ENCODE results near the gene LRIG3. TPM values are rescaled to one million over a fixed set of nuclear protein-coding genes. Genes with fewer than 3 reads are reported as not detected.
"Not testable (repeated sequence)": the region's sequence is repeated elsewhere in the genome, so short reads cannot be mapped to it uniquely, and the experiment has no call there.

The LRIG3 gene, protein sequence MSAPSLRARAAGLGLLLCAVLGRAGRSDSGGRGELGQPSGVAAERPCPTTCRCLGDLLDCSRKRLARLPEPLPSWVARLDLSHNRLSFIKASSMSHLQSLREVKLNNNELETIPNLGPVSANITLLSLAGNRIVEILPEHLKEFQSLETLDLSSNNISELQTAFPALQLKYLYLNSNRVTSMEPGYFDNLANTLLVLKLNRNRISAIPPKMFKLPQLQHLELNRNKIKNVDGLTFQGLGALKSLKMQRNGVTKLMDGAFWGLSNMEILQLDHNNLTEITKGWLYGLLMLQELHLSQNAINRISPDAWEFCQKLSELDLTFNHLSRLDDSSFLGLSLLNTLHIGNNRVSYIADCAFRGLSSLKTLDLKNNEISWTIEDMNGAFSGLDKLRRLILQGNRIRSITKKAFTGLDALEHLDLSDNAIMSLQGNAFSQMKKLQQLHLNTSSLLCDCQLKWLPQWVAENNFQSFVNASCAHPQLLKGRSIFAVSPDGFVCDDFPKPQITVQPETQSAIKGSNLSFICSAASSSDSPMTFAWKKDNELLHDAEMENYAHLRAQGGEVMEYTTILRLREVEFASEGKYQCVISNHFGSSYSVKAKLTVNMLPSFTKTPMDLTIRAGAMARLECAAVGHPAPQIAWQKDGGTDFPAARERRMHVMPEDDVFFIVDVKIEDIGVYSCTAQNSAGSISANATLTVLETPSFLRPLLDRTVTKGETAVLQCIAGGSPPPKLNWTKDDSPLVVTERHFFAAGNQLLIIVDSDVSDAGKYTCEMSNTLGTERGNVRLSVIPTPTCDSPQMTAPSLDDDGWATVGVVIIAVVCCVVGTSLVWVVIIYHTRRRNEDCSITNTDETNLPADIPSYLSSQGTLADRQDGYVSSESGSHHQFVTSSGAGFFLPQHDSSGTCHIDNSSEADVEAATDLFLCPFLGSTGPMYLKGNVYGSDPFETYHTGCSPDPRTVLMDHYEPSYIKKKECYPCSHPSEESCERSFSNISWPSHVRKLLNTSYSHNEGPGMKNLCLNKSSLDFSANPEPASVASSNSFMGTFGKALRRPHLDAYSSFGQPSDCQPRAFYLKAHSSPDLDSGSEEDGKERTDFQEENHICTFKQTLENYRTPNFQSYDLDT
- total RNA-seq: 3.8 TPM
- long read RNA-seq, full-length matches to known transcripts: 5 of 6 reads
- long read RNA-seq, partial matches to known transcripts: 1 of 6 reads
- long read RNA-seq, other reads (novel, unspliced or antisense): 0 of 6 reads

DNA sequence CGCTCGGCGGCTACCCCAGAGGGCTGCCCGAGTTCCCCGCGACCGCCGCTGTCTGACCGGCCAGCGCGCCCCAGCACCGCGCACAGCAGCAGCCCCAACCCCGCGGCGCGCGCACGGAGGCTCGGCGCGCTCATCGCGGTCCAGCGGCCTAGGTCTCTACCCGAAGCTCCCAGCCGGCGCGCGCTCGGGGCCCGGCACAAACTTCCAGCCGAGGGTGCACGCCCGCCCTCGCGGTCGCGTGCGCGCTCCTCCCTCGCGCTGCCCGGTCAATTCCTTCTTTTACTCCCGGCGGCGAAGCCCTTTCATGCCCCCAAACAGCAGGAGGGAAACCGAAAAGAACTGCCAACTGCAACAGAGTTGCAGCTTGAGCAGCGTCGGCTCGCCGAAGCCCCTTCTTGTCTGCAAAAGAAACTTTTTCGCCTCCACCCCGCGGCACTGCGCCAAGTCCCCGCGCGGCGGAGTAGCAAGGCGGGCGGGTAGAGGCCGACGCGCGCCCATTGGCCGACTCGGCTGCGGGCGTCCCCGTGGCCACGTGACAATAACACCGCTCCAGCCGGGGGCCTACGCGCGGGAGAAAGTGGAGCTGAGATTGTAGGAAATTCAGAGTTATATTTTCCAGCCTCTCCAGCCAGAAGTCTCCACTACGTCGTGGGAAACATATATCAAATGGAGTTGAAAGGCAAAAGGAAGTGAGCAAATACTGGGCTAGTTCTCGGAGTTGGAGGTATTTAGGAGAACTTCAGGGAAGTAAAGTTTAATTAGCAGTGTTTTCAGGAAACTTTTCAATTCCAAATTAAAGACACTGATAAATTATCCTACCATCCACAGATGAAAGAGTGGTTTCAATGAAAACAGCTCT is at the start of gene LRIG3:
Gene LRIG3, minus strand, starts transcription at position 403 of the 859 bp plus-strand sequence. Its CDS starts 269 bp downstream, at position 134.
- ATAC-seq: peak; percentile 95
- DNase-seq (ENCODE audit: missing footprints): peak; percentile 92
- intact Hi-C loops (cut with DNase I): no loop called here

DNA sequence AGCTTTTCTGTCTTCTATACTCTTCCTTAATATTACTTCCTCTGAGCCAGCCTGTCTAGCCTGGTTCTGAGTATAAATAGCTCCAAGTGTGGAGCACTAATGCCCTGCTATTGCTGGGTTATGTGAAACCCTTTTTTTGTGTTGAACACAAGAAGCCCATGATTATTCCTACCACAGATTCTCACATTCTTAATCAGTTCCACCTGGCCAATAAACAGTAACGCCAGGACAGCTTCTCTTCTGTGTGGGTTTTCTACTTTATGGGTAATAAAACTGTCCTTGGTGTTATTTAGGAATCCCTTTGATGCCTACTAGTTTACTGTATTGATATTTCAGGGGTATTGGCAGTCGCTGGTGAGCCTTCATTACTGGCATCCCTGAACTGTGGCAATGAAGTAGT is 48.9 kb upstream of the LRIG3 start:
- intact Hi-C loops (cut with DNase I): no loop called here
- DNase-seq (ENCODE audit: missing footprints) (no peak), ATAC-seq (no peak)

DNA sequence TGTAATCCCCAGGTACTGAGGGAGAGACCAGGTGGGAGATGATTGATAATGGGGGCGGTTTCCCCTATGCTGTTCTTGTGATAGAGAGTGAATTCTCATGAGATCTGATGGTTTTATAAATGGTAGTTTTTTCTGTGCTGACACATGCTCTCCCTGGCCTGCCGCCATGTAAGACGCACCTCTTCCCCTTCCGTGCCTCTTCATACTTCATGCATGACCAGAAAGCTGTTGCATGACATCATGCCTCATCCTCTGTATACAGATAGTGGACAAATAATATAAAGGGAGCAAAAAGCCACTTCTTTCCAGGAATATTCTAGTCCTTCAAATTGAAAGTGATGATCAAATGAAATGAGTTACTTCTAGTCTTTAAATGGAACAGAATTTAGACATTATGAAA is 47.3 kb upstream of the LRIG3 start:
- ATAC-seq (no peak), DNase-seq (ENCODE audit: missing footprints) (no peak)
- intact Hi-C loops (cut with DNase I): no loop called here

DNA sequence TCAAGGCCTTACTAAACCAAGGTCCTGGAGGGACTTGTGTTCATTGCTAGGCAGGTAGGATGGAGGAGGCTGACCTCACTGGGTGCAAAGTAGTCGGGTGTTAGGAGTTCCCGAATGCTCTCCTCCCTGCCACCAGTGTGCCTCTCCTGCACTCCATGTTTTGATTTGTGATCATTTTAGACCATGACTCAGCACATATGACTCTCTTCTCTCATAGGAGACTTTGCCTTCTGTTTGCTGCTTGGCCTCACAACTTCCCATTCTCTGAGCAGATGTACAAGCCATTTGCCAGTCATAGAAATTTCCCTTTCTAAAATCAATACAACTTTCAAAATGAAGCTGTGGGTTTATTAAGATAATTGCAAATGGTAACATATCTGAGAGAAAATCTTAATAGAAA is 46.6 kb upstream of the LRIG3 start:
- ATAC-seq (no peak), DNase-seq (ENCODE audit: missing footprints) (no peak)
- intact Hi-C loops (cut with DNase I): no loop called here

DNA sequence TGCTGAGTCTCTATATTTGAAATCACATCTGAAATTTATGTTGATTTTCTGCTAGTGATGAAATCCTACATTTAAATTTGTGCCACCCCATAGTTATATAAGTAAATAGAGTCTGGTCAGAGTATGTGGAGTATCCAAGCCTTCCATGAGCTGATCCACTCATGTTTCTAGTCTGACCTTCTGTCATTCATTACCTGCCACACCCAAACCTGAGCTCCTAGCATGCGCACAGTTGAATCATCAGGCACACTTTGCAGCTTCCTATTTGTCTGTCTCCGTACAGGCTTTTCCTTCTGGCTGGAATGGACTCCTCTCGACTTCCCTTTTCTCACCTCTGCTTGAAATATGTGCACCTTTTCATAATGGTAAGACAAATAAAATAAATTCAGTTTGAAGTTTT is 45.3 kb upstream of the LRIG3 start:
- ATAC-seq (no peak), DNase-seq (ENCODE audit: missing footprints) (no peak)
- intact Hi-C loops (cut with DNase I): no loop called here

DNA sequence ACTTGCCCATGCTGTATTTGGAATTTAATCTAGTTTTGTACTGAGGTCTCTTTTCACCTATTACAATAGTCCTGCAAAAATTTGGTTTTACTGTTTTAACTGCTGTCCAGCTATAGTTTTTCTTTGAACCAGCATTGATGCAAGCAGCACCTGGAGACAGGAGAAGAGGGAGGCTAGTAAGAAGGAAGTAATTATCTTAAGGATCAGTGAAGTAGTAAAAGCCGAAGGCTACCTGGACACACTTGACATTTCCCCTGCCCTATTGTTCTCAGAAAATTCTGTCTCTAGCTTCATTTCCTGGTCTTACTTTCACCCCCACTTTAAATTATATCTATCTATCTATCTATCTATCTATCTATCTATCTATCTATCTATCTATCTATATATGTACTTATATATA is 43.5 kb upstream of the LRIG3 start:
- ATAC-seq (no peak), DNase-seq (ENCODE audit: missing footprints) (no peak)
- intact Hi-C loops (cut with DNase I): no loop called here

DNA sequence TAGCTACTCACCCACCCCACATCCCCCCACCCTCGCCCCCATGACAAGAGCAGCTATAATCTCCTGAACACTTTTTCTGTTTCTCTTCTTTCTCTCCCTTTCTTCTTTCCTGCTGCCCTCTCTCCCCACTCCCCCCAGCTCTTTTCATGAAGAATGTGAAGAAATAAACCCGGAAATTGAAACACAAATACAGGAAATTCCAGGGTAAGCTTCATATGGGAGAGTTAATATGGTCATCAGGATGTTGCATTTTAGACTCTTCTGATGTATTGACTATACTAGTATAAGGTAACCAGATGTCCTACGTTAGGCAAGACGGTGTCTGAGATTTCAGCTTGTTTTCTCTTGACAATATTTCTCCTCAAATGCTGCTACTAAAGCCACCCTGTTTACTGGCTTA is 41.6 kb upstream of the LRIG3 start:
- no peak for ATAC-seq
- intact Hi-C loops (cut with DNase I): no loop called here
- DNase-seq (ENCODE audit: missing footprints): no peak

DNA sequence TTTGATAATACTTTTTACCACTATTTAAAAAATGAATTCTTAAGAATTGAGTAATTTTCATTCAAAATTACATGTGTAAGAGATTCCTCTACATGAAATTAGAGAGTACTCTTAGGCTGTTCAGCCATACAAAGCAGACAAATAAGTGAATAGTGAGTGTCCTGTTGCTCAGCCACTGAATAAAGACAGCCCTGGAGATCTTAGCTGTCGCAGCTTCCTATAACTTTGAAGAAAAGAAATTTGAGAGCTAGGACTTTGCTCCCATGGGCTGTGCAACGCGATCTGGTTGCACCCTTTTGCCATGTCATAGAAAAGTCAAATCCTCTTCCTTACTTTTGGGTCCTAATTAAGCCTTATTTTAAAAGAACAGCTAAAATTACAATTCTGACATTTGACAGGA is 40.9 kb upstream of the LRIG3 start:
- intact Hi-C loops (cut with DNase I): no loop called here
- no peak for ATAC-seq

DNA sequence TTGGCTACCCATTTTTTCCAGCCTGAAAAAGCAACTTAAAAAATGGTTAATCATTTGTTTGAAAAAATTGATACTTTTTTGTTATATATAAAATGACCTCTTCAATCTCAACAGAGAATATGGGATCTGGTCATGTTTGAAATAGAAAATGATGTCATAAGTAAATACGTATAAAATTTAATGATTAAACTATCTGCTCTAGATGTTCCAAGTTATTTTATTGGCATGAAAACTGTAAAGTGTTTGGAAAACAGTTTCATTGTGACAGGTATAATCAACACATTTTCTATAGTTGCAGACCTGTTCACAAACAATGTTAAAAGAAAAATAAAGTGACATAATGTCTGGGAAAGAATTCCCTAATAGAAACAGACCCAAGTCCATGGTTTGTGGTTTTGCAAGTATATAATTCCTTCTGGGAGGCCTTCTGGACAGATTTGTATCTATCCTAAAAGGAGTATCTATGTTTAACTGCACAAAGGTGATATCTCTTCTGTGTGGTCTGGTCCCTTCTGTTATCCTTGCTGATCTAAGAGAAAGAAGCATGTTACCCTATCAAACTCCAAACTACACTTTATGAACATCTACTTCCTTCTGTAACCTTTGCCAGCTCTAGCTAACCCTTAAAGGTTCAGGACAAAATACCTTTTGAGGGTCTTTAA is 39.5 kb upstream of the LRIG3 start:
- intact Hi-C loops (cut with DNase I): no loop called here
- ATAC-seq: no peak

More for the DNA sequence above, 40.9 kb upstream of the LRIG3 start:
- no peak for DNase-seq (ENCODE audit: missing footprints)

DNA sequence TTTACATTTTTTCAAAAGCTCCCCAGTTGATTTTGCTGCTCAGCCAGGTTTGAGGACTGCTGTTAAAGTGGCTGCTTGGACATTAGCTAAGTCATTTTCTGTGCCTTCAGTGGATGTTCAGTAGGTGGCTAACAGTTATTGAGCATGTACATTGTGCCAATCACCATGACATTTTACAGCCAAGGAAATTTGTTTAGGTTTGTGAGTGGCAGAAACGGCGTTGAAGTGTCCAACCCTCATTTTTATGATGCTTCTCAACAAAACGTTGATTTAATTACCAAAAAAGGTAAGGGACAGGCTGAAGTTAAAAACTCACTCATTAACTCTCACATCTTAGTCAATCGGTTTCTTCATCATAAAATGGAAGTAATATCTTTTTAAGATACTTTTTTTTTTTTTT is 37.0 kb upstream of the LRIG3 start:
- ATAC-seq: no peak
- intact Hi-C loops (cut with DNase I): no loop called here
- no peak for DNase-seq (ENCODE audit: missing footprints)

More for the DNA sequence above, 39.5 kb upstream of the LRIG3 start:
- DNase-seq (ENCODE audit: missing footprints): no peak

DNA sequence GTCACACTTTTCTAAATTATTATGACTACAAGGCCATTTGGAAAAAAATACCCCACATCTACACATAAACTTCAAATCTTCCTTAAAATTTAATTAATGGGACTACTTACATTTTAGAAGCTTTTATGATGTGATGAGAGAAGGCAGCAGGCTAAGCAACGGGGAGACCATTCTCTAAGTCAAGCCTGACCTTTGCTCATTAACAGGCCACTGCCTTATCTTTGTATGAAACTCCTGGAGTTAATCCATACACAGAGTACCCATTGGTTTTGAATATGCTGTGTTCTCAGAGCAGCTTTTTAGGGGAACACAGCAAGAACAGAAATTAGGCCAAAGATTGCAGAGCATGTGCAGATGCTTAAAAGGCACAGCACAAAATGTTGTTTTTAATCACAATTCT is 35.5 kb upstream of the LRIG3 start:
- no peak for ATAC-seq
- intact Hi-C loops (cut with DNase I): no loop called here
- DNase-seq (ENCODE audit: missing footprints): no peak

DNA sequence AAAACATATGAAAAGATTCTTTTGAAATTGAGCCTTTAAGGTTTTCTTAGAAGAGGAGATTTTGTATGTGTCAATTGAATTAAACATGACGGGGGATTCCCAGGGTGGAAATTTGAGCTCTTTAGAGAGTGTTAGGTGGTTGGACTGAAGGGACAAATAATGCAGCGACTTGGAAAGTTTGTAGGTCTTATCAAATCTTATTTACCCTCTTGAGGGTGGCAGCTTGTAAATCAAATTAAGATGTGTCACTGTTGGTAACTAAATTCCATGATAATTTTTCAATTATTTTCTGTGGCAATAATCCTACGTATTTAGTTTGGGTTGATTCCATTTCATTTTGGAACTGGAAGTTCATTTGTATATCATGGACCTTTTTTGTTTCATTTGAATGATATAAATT is 33.7 kb upstream of the LRIG3 start:
- intact Hi-C loops (cut with DNase I): no loop called here
- no peak for ATAC-seq

DNA sequence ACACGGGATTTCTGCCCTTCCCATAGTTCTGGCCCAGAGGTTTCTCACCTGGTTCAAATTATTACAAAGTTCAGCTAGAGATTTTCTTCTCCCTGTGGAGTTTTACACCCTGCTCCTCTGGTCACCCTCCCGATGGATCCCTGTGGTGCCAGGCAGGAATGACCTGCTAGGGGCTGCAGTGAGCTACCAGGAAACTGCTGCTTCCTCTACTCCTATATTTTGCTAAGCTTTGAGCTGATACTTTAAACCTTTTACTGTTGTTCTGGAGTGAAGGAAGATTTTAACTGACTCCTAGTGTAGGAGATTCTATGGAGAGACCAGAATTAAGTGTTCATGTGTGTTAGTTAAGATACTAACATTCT is 30.4 kb upstream of the LRIG3 start:
- intact Hi-C loops (cut with DNase I): no loop called here
- ATAC-seq (no peak), DNase-seq (ENCODE audit: missing footprints) (no peak)

More for the DNA sequence above, 33.7 kb upstream of the LRIG3 start:
- no peak for DNase-seq (ENCODE audit: missing footprints)

DNA sequence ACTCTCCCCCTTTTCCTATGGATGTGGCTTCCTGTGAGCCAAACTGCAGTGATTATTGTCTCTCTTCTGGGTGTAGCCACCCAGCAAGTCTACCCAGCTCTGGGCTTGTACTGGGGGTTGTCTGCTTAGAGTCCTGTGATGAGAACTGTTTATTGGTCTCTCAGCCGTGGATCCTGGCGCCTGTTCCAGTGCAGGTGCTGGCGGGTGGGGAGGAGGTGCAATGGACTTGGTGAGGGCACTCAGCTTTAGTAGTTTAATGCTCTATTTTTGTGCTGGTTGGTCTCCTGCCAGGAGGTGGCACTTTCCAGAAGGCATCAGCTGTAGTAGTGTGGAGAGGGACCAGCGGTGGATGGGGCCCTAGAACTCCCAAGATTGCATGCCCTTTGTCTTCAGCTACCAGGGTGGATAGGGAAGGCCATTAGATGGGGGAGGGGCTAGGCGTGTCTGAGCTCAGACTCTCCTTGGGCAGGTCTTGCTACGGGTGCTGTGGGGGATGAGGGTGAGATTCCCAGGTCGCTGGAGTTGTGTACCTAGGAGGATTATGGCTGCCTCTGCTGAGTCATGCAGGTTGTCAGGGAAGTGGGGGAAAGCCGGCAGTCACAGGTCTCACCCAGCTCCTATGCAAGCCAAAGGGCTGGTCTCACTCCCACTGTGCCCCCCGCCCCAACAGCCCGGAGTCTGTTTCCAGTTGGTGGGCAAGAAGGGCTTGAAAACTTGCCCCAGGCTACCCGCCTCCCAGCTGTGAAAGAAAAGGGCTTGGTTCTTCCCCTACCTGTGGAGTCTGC is 29.8 kb upstream of the LRIG3 start:
- intact Hi-C loops (cut with DNase I); DNase-seq (ENCODE audit: missing footprints); ATAC-seq: not testable (repeated sequence)

DNA sequence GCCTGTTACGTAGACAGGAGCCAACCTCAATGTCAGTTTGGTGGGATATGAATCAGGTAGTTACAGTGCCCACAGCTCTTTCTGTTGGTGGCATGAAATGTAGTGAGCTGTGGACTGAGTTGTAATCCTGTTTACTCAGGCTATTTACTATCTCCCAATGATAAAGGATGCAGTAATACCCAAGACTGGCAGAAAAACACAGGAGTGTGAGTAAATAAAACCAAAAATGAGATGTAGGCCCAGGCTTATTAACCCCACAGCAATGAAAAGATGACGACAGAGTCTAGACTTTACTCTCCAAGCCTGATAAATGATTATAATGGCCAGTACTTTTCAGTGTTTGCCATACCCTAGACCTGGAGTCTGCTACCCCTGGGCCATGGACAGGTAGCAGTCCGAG is 22.8 kb upstream of the LRIG3 start:
- no peak for ATAC-seq
- no peak for DNase-seq (ENCODE audit: missing footprints)
- intact Hi-C loops (cut with DNase I): no loop called here

DNA sequence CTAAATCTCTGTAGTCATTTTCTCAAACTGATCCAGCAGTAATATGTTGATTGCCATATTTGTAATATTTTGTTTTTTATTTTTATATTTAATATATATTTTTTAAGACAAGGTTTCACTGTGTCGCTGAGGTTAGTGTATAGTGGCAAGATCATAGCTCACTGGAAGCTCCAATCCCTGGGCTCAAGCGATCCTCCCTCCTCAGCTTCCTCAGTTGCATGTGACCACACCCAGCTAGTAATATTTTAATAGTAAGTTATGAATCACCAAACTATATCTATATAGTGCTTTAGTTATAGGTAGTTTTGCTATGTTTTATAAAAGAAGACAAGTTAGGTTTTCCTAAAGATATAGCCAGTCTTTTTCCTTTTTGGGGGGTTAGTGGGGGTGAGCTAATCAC is 22.0 kb upstream of the LRIG3 start:
- no peak for DNase-seq (ENCODE audit: missing footprints)
- intact Hi-C loops (cut with DNase I): no loop called here
- no peak for ATAC-seq

DNA sequence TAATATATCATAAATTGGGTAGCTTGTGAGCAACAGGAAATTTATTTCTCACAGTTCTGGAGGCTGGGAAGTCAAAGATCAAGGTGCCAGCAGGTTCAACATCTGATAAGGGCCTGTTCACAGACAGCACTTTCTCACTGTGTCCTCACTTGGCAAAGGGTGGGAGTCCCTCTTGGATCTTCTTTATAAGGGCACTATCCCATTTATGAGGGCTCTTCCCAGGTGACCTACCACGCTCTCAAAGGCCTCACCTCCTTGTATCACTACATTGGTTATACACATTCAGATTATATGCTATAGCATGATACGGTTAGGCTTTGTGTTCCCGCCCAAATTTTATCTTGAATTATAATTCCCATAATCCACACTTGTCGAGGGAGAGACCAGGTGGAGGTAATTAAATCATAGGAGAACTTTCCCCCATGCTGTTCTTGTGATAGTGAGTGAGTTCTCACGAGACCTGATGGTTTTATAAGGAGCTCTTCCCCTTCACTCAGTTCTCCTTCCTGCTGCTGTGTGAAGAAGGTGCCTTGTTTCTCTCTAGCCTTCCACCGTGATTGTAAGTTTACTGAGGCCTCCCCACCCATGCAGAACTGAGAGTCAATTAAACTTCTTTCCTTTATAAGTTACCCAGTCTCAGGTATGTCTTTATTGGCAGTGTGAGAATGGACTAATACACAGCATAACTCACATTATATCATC is 19.2 kb upstream of the LRIG3 start:
- no peak for ATAC-seq
- intact Hi-C loops (cut with DNase I): no loop called here
- no peak for DNase-seq (ENCODE audit: missing footprints)
